HepG2 (cell line): Measurements from ENCODE around the gene OSBPL5. TPM values are rescaled to one million over a fixed set of nuclear protein-coding genes. Genes with fewer than 3 reads are reported as not detected.

Experiments
- AKNA ChIP-seq: sonication (generic); formaldehyde crosslinking; IDR thresholded peaks from 2 replicates; pipeline ENCODE4 v1.4.0; 2020; ENCODE audit warnings: missing genetic modification reagents, borderline replicate concordance
- ATF3 ChIP-seq: sonication (generic); formaldehyde crosslinking; IDR thresholded peaks from 2 replicates; pipeline ENCODE4 v1.4.0; 2020; ENCODE audit warnings: missing genetic modification reagents
- DDIT3 ChIP-seq: sonication (generic); formaldehyde crosslinking; IDR thresholded peaks from 2 replicates; pipeline ENCODE4 v1.4.0; 2020; ENCODE audit warnings: mild to moderate bottlenecking, missing genetic modification reagents
- ETV6 ChIP-seq: sonication (generic); formaldehyde crosslinking; conservative IDR thresholded peaks from 2 replicates; pipeline ENCODE4 v1.4.0; 2020; ENCODE audit warnings: missing genetic modification reagents
- MIXL1 ChIP-seq: IDR thresholded peaks from 2 replicates; pipeline ENCODE4 v1.6.1; 2016
- SMC3 ChIP-seq: IDR thresholded peaks from 2 replicates; pipeline ENCODE4 v1.6.1; 2011; ENCODE audit warnings: low read length, improper control_type of control experiment
- SRF ChIP-seq: IDR thresholded peaks from 2 replicates; pipeline ENCODE4 v1.6.1; 2011; ENCODE audit warnings: mild to moderate bottlenecking, low read depth, low read length, moderate library complexity
- STAT5B ChIP-seq: sonication (generic); formaldehyde crosslinking; IDR thresholded peaks from 2 replicates; pipeline ENCODE4 v1.4.0; 2020; ENCODE audit warnings: missing genetic modification reagents
- THAP7 ChIP-seq: sonication (generic); formaldehyde crosslinking; IDR thresholded peaks from 2 replicates; pipeline ENCODE4 v1.8.1; 2023; ENCODE audit warnings: mild to moderate bottlenecking, missing genetic modification reagents
- THRA ChIP-seq: sonication (generic); formaldehyde crosslinking; IDR thresholded peaks from 2 replicates; pipeline ENCODE4 v1.4.0; 2020; ENCODE audit warnings: missing genetic modification reagents, borderline replicate concordance
- TSC22D2 ChIP-seq: sonication (generic); formaldehyde crosslinking; IDR thresholded peaks from 2 replicates; pipeline ENCODE4 v1.5.1; 2020; ENCODE audit warnings: missing genetic modification reagents, mild to moderate bottlenecking, borderline replicate concordance
- ZNF138 ChIP-seq: sonication (generic); formaldehyde crosslinking; IDR thresholded peaks from 2 replicates; pipeline ENCODE4 v1.5.0; 2020; ENCODE audit warnings: mild to moderate bottlenecking, low read depth, missing genetic modification reagents
- ZNF143 ChIP-seq: sonication (generic); formaldehyde crosslinking; IDR thresholded peaks from 2 replicates; pipeline ENCODE4 v1.4.0; 2020; ENCODE audit warnings: missing genetic modification reagents
- ZNF281 ChIP-seq: sonication (generic); formaldehyde crosslinking; IDR thresholded peaks from 2 replicates; pipeline ENCODE4 v1.4.0; 2020; ENCODE audit warnings: missing genetic modification reagents, borderline replicate concordance
- ZNF367 ChIP-seq: sonication (generic); formaldehyde crosslinking; IDR thresholded peaks from 2 replicates; pipeline ENCODE4 v1.4.0; 2020; ENCODE audit warnings: missing genetic modification reagents, borderline replicate concordance
- ZNF501 ChIP-seq: sonication (generic); formaldehyde crosslinking; IDR thresholded peaks from 2 replicates; pipeline ENCODE4 v1.5.1; 2020; ENCODE audit warnings: mild to moderate bottlenecking, moderate library complexity, missing genetic modification reagents
- ZNF552 ChIP-seq: sonication (generic); formaldehyde crosslinking; IDR thresholded peaks from 2 replicates; pipeline ENCODE4 v1.9.0; 2022; ENCODE audit warnings: missing genetic modification reagents, mild to moderate bottlenecking, borderline replicate concordance
- ZNF782 ChIP-seq: sonication (generic); formaldehyde crosslinking; IDR thresholded peaks from 2 replicates; pipeline ENCODE4 v1.4.0; 2020; ENCODE audit warnings: missing genetic modification reagents, mild to moderate bottlenecking, borderline replicate concordance
- ZNF83 ChIP-seq: sonication (generic); formaldehyde crosslinking; IDR thresholded peaks from 2 replicates; pipeline ENCODE4 v1.4.0; 2020; ENCODE audit warnings: missing genetic modification reagents, mild to moderate bottlenecking, borderline replicate concordance
- polyA plus RNA-seq, 8 experiments: library from polyadenylated mRNA; depleted of rRNA in 3 of 8; stranded (reverse) in 7 of 8; unstranded in 1 of 8; fragments of >200 nt; fragmentation: Illumina TruSeq in 4 of 8; extraction: Trizol in 4 of 8; gene quantifications; 2 replicates each; pipeline versions ENCODE4 v1.2.1 to v1.2.3, GENCODE V29; 2011 to 2016; ENCODE audit warnings: low read depth in 4 of 8, missing spikeins in 1 of 8, mixed read lengths in 1 of 8; ENCODE audit not compliant: insufficient read depth in 1 of 8
- total RNA-seq, 5 experiments: library from RNA; depleted of rRNA; stranded (reverse); fragments of >200 nt; fragmentation: Illumina TruSeq; extraction: Trizol; gene quantifications; 2 replicates each; pipeline ENCODE4 v1.2.3, GENCODE V29; 2016; ENCODE audit warnings: low read depth in 1 of 5

The OSBPL5 gene
- total and polyA plus RNA-seq, 2 of the 13 experiments (the other 11 are each of a cell fraction or from before 2014, with no cell fraction given) = not detected

GRCh38 chr11:3091846-3092602, 73.1 kb downstream of the OSBPL5 start (continued):
- no peak for TF ChIP-seq ZNF281 (CRISPR knock-in tag)
- no peak for TF ChIP-seq ZNF83 (CRISPR knock-in tag)
- peak; percentile 37; the same call in 1 of the 2 replicates for TF ChIP-seq ZNF143 (CRISPR knock-in tag)
- TF ChIP-seq SRF = no peak
- 0 out of 2 replicates have a peak, but pooled peaks have one; percentile 60 for TF ChIP-seq TSC22D2 (CRISPR knock-in tag)
- TF ChIP-seq ATF3 (CRISPR knock-in tag) = no peak
- no peak for TF ChIP-seq MIXL1
- no peak for TF ChIP-seq ZNF552 (CRISPR knock-in tag)
- peak; percentile 68 for TF ChIP-seq SMC3
- TF ChIP-seq AKNA (CRISPR knock-in tag) = no peak
- no peak for TF ChIP-seq DDIT3 (CRISPR knock-in tag)
- no peak for TF ChIP-seq ZNF138 (CRISPR knock-in tag)
- 0 out of 2 replicates have a peak, but pooled peaks have one; percentile 14 for TF ChIP-seq THRA (CRISPR knock-in tag)
- no peak for TF ChIP-seq ZNF782 (CRISPR knock-in tag)
- no peak for TF ChIP-seq ZNF367 (CRISPR knock-in tag)
- TF ChIP-seq STAT5B (CRISPR knock-in tag) = no peak
- TF ChIP-seq ZNF501 (CRISPR knock-in tag) = 0 out of 2 replicates have a peak, but pooled peaks have one; percentile 27
- no peak for TF ChIP-seq ETV6 (CRISPR knock-in tag)
- no peak for TF ChIP-seq THAP7 (CRISPR knock-in tag)
